ENCODE data around the gene THSD4. TPM values are rescaled to one million over a fixed set of nuclear protein-coding genes. Genes with fewer than 3 reads are reported as not detected.

Gene THSD4
- total and polyA plus RNA-seq, 9 of the 15 experiments (the other 6 are each of a cell fraction or from before 2014, with no cell fraction given): 0.04 TPM; not detected in 5

DNA sequence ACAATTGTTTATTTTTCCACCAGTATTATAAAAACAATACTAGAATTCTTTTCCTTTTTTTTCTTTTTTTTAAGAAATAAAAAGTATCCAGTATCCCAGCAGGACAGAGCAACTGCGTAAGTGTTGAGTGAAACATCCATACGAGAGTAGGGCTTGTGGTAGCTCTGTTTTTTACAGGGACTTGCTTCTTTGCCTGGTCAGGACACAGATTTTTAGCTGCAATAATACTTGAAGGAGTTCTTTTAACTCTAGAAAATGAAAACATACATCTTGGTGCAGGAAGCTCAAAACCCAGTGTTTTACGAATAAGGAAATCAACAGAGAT is 397.4 kb downstream of the THSD4 start:
- Histone ChIP-seq H3K9me1 (ENCODE audit: control insufficient read depth, insufficient read depth, low read length) (no peaks in the 10 kb centered on the region), H3K4me3 (no peak overlapping the region), H3K4me2 (ENCODE audit: insufficient read depth, low read length) (no peak overlapping the region), H2AFZ (ENCODE audit: low read depth, low read length) (no peak overlapping the region), H3K36me3 (ENCODE audit: control insufficient read depth, insufficient read depth, low read length) (no peaks in the 10 kb centered on the region), H3K27me3 (ENCODE audit: control insufficient read depth in 2 of 2, insufficient read depth in 2 of 2, low read length in 2 of 2) (no peaks in the 10 kb centered on the region), H3K9ac (ENCODE audit: insufficient read depth in 1 of 2, low read depth in 2 of 2, low read length in 2 of 2) (no peak overlapping the region), H3K4me1 (replicated peaks in 1 of 2; ENCODE audit: control insufficient read depth in 2 of 2, insufficient read depth in 2 of 2, low read length in 2 of 2) (no peaks in the 10 kb centered on the region), H3K9me3 (replicated peaks; ENCODE audit: control insufficient read depth, insufficient read depth, low read depth, low read length) (no peaks in the 10 kb centered on the region), H3K79me2 (ENCODE audit: control insufficient read depth, insufficient read depth, low read length) (no peaks in the 10 kb centered on the region), H4K20me1 (replicated peaks; ENCODE audit: control insufficient read depth, insufficient read depth, low read length) (no peaks in the 10 kb centered on the region), H3K27ac (ENCODE audit: extremely low read depth, low read depth, low read length) (no peak overlapping the region)
- no peak for TF ChIP-seq ZNF217 (CRISPR knock-in tag; IDR thresholded peaks at IDR 0.05)
- TF ChIP-seq NFE2 (IDR thresholded peaks at IDR 0.05; ENCODE audit: low read depth): no peak
- no peak for TF ChIP-seq SP2 (IDR thresholded peaks at IDR 0.05; ENCODE audit: extremely low read depth, low read depth, low read length, poor library complexity, severe bottlenecking)
- no peak for TF ChIP-seq KDM4B (IDR thresholded peaks at IDR 0.05; ENCODE audit: borderline replicate concordance in 2 of 2, low read depth in 1 of 2)
- no peak for TF ChIP-seq JUN (IDR thresholded peaks at IDR 0.05; ENCODE audit: borderline replicate concordance, low read depth, low read length)
- no peak for TF ChIP-seq JUN (CRISPR knock-in tag; IDR thresholded peaks at IDR 0.05; ENCODE audit: borderline replicate concordance)
- no peak for TF ChIP-seq FOSL1 (tag; conservative IDR thresholded peaks at IDR 0.05)
- no peak for TF ChIP-seq CHD2 (IDR thresholded peaks at IDR 0.05; ENCODE audit: low read depth, low read length)
- TF ChIP-seq ZNF282 (CRISPR knock-in tag; IDR thresholded peaks at IDR 0.05): no peak
- no peak for TF ChIP-seq FUS (optimal IDR thresholded peaks at IDR 0.05; ENCODE audit: low read depth, low read length)
- no peak for TF ChIP-seq ZBTB7A (IDR thresholded peaks at IDR 0.05; ENCODE audit: borderline replicate concordance, control insufficient read depth, low read depth, low read length)
- TF ChIP-seq KLF6 (CRISPR knock-in tag; IDR thresholded peaks at IDR 0.05; ENCODE audit: borderline replicate concordance): no peak
- TF ChIP-seq IRF2 (CRISPR knock-in tag; IDR thresholded peaks at IDR 0.05): no peak
- no peak for TF ChIP-seq CEBPB (tag; IDR thresholded peaks at IDR 0.05)
- TF ChIP-seq MIER1 (IDR thresholded peaks at IDR 0.05; ENCODE audit: low read depth): no peak
- no peak for TF ChIP-seq CGGBP1 (CRISPR knock-in tag; IDR thresholded peaks at IDR 0.05)
- in situ Hi-C loops (cut with MboI): no loop called here
- DNase-seq (ENCODE audit: extremely low read depth in 1 of 4, low spot score in 3 of 4) (no peak), ATAC-seq (no peak), FAIRE-seq (no peak)
- POLR2A ChIA-PET: interaction anchor here (0.8 kb wide), 1 partner anchor 521 kb away, joined by 4 read pairs; no protein-coding TSS in a partner anchor
- CTCF ChIA-PET (ENCODE audit: low intra/inter-chr PET ratio): no interaction called here
- 2% methylated on average over 3 of the region's 3 CpGs for WGBS (ENCODE audit: insufficient coverage, low coverage, missing lambda C conversion rate)
- intact Hi-C loops (cut with micrococcal nuclease): no loop called here
- no TSS peak for BruUV-seq (replicated peaks)
